MCF 10A (cell line): Measurements from ENCODE around the gene RBM22. TPM values are rescaled to one million over a fixed set of nuclear protein-coding genes. Genes with fewer than 3 reads are reported as not detected.
A peak's percentile ranks its signal among the peaks of the same experiment; 100 is the strongest.

ENCODE experiments used
- BruUV-seq: library from RNA; stranded (reverse); fragments of 400-500 nt; replicated peaks from 2 replicates; lab custom pipeline; 2021; lab: Mats Ljungman, UMichigan
- CTCF ChIA-PET: fragments of 300-600 bp; sonication (Branson Sonifier 250); formaldehyde crosslinking; extraction: SDS; loops from one replicate; lab custom pipeline; 2021; ENCODE audit warnings: antibody characterized with exemption, inconsistent platforms; lab: Yijun Ruan, JAX
- POLR2A ChIA-PET: fragments of 300-600, 350-650 bp; sonication (Branson Sonifier 250); formaldehyde crosslinking; extraction: SDS; loops from one replicate; lab custom pipeline; 2020; ENCODE audit warnings: antibody characterized with exemption, inconsistent platforms; lab: Yijun Ruan, JAX
- DNase-seq: peaks from one replicate; pipeline ENCODE4 v3.0.0-alpha.2; 2018; ENCODE audit not compliant: unreplicated experiment
- H3K27ac Mint-ChIP-seq: one replicate; pipeline ENCODE4 v1.8.0; 2022; ENCODE audit warnings: mild to moderate bottlenecking, low read depth, mixed read lengths; ENCODE audit not compliant: unreplicated experiment
- H3K27me3 Mint-ChIP-seq: one replicate; pipeline ENCODE4 v1.8.0; 2022; ENCODE audit warnings: mixed read lengths; ENCODE audit not compliant: insufficient read depth, unreplicated experiment
- H3K36me3 Mint-ChIP-seq: one replicate; pipeline ENCODE4 v1.8.0; 2022; ENCODE audit warnings: mild to moderate bottlenecking, moderate library complexity, mixed read lengths; ENCODE audit not compliant: insufficient read depth, unreplicated experiment
- H3K4me1 Mint-ChIP-seq: one replicate; pipeline ENCODE4 v1.8.0; 2022; ENCODE audit warnings: mixed read lengths; ENCODE audit not compliant: insufficient read depth, unreplicated experiment
- H3K4me3 Mint-ChIP-seq: one replicate; pipeline ENCODE4 v1.8.0; 2022; ENCODE audit warnings: mild to moderate bottlenecking, moderate library complexity, mixed read lengths; ENCODE audit not compliant: unreplicated experiment
- H3K9me3 Mint-ChIP-seq: one replicate; pipeline ENCODE4 v1.8.0; 2022; ENCODE audit warnings: mixed read lengths; ENCODE audit not compliant: unreplicated experiment
- CTCF ChIP-seq: fragments of 200-600 bp; IDR thresholded peaks from one replicate; pipeline ENCODE4 v1.8.0; 2022; ENCODE audit warnings: antibody characterized with exemption, mild to moderate bottlenecking; ENCODE audit not compliant: unreplicated experiment
- intact Hi-C: fragments of 100-400 bp; cut with micrococcal nuclease; formaldehyde crosslinking; loops from 2 replicates; pipeline ENCODE4 v1.14.1; 2022
- total RNA-seq: library from RNA; stranded (reverse); gene quantifications from 2 replicates; pipeline ENCODE4 v1.2.3, GENCODE V29; 2022

RBM22 gene
- total RNA-seq, 1 experiment from 2014 or later: 66.0 TPM

- H3K4me1 Mint-ChIP-seq: peaks cover 68% of the 10 kb centered on the region
- no peak for TF ChIP-seq CTCF
- ChIA-PET POLR2A (interaction anchor here (0.9 to 3.4 kb wide), 10 partner anchors 9 to 194 kb away, joined by 3 to 21 read pairs (median 4); partner anchors contain the start of genes DCTN4, MYOZ3, RBM22 and SMIM3), CTCF (interaction anchor here (0.5 to 8.7 kb wide), 9 partner anchors 9 to 900 kb away, joined by 3 to 85 read pairs (median 6); partner anchors contain the start of genes IRGM and SMIM3)
- no peak for DNase-seq
- H3K9me3 Mint-ChIP-seq: no peaks in the 10 kb centered on the region
- no peaks in the 10 kb centered on the region for H3K27me3 Mint-ChIP-seq
- BruUV-seq: no TSS peak
- no peak overlapping the region for H3K4me3 Mint-ChIP-seq
- H3K36me3 Mint-ChIP-seq: peaks cover 22% of the 10 kb centered on the region
- peak overlapping the region; percentile 20 for H3K27ac Mint-ChIP-seq
- intact Hi-C loops: no loop called here
Observed at GRCh38 chr5:150644514-150644913, 56.3 kb downstream of the RBM22 start.

DNA sequence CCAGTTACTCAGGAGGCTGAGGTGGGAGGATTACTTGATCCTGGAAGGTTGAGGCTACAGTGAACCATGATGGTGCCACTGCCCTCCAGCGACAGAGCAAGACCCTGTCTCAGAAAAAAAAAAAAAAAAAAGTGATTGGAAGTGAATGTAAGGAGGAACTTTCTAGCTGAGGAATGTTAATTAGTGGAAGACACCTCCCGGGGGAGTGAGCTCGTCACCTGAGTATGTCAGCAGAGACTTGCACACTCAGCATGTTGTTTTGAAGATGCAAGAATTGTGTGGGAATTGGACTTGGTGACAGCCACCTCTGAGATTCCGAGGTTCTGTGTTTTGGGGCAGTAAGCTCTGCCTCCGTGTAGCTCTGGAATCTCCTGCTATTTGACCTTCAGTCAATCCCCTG lies 56.8 kb downstream of the RBM22 start:
- CTCF ChIA-PET: interaction anchor here (0.6 to 8.7 kb wide), 9 partner anchors 9 to 1002 kb away, joined by 3 to 85 read pairs (median 5); partner anchors contain the start of gene SMIM3
- intact Hi-C loops: no loop called here

DNA sequence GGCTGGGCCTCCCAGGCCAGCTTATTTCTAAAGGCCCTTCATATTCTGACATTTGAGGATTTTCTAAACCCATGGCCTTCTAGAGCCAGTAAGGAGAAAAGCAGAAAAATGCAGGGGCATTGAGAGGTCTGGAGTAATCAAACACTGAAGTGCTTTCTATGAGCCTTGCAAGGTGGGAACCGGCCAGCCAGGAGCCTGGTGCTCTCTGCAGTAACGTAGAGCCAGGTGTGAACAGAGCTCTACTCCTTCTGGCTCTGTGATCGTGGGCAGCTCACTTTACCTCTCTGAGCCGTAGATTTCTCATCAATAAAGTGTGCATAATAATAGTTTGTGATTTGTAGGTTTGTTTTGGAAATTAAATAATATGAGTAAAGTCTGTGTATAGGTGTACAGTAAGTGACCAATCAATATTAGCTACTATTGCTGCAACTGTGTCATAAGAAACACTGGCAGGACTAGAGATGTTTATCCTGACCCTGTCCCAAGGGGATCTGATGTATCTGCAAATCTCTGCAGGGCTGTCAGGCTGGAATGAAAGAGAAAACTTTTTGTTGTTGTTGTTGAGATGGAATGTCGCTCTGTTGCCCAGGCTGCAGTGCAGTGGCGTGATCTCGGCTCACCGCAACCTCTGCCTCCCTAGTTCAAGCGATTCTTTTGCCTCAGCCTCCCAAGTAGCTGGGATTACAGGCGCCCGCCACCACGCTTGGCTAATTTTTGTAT lies 57.7 kb downstream of the RBM22 start:
- TF ChIP-seq CTCF: no peak
- H3K36me3 Mint-ChIP-seq: peaks cover 9% of the 10 kb centered on the region
- H3K9me3 Mint-ChIP-seq: no peaks in the 10 kb centered on the region
- POLR2A ChIA-PET: interaction anchor here (0.8 to 4.8 kb wide), 18 partner anchors 9 to 343 kb away, joined by 3 to 32 read pairs (median 4); partner anchors contain the start of genes DCTN4, RBM22 and RPS14
- BruUV-seq: no TSS peak
- CTCF ChIA-PET: interaction anchor here (0.6 to 8.7 kb wide), 11 partner anchors 10 to 152 kb away, joined by 3 to 85 read pairs (median 4); partner anchors contain the start of gene RBM22
- H3K4me3 Mint-ChIP-seq: peak overlapping the region; percentile 68
- intact Hi-C loops: no loop called here
- peak overlapping the region; percentile 57 for H3K27ac Mint-ChIP-seq
- DNase-seq: no peak
- H3K27me3 Mint-ChIP-seq: no peaks in the 10 kb centered on the region
- peaks cover 77% of the 10 kb centered on the region for H3K4me1 Mint-ChIP-seq

More for the DNA sequence above, 56.8 kb downstream of the RBM22 start:
- Mint-ChIP-seq H3K9me3 (no peaks in the 10 kb centered on the region), H3K36me3 (peaks cover 18% of the 10 kb centered on the region), H3K4me1 (peaks cover 73% of the 10 kb centered on the region), H3K27me3 (no peaks in the 10 kb centered on the region), H3K4me3 (no peak overlapping the region), H3K27ac (peak overlapping the region; percentile 20)
- POLR2A ChIA-PET: interaction anchor here (0.9 to 3.4 kb wide), 8 partner anchors 10 to 143 kb away, joined by 3 to 21 read pairs (median 4); partner anchors contain the start of genes DCTN4, RBM22 and SMIM3
- no TSS peak for BruUV-seq
- no peak for DNase-seq
- TF ChIP-seq CTCF: no peak

- Mint-ChIP-seq H3K27me3 (no peaks in the 10 kb centered on the region), H3K27ac (peak overlapping the region; percentile 57)
- no TSS peak for BruUV-seq
Observed at GRCh38 chr5:150642567-150642927, 58.3 kb downstream of the RBM22 start.

More at GRCh38 chr5:150642567-150642927, 58.3 kb downstream of the RBM22 start:
- TF ChIP-seq CTCF: no peak
- intact Hi-C loops: no loop called here
- POLR2A ChIA-PET: interaction anchor here (0.8 to 4.8 kb wide), 17 partner anchors 9 to 343 kb away, joined by 3 to 32 read pairs (median 4); partner anchors contain the start of genes DCTN4, RBM22 and RPS14
- Mint-ChIP-seq H3K4me1 (peaks cover 83% of the 10 kb centered on the region), H3K4me3 (peak overlapping the region; percentile 68), H3K36me3 (peaks cover 5% of the 10 kb centered on the region), H3K9me3 (no peaks in the 10 kb centered on the region)
- CTCF ChIA-PET: interaction anchor here (1.0 to 8.7 kb wide), 10 partner anchors 11 to 152 kb away, joined by 3 to 85 read pairs (median 4); partner anchors contain the start of gene RBM22
- peak; percentile 97 for DNase-seq
